Measurements from ENCODE around the gene FCSK. TPM values are rescaled to one million over a fixed set of nuclear protein-coding genes. Genes with fewer than 3 reads are reported as not detected.

Gene FCSK
- total and polyA plus RNA-seq, 10 of the 15 experiments (the other 5 are each of a cell fraction or from before 2014, with no cell fraction given), result 0.60 to 17.6 (median 7.4) TPM

- TF ChIP-seq CUX1 (IDR thresholded peaks at IDR 0.05; ENCODE audit: insufficient replicate concordance, low read depth, low read length), result no peak
- no peak for TF ChIP-seq STAT3 (IDR thresholded peaks at IDR 0.05; ENCODE audit: low read depth, low read length)
- TF ChIP-seq IRF3 (IDR thresholded peaks at IDR 0.05), result no peak
- no peak for TF ChIP-seq MTA3 (IDR thresholded peaks at IDR 0.05; ENCODE audit: borderline replicate concordance, low read length)
- no peak for TF ChIP-seq HDAC2 (IDR thresholded peaks at IDR 0.05)
- TF ChIP-seq NFIC (IDR thresholded peaks at IDR 0.05; ENCODE audit: low read depth, low read length), result no peak
- TF ChIP-seq ZBTB11 (CRISPR knock-in tag; IDR thresholded peaks at IDR 0.05), result no peak
- TF ChIP-seq SREBF1 (IDR thresholded peaks at IDR 0.05; ENCODE audit: low read length), result no peak
- no peak for TF ChIP-seq NR2C1 (IDR thresholded peaks at IDR 0.05)
- peak; percentile 55; the same call in 1 of the 2 replicates for TF ChIP-seq SPI1 (IDR thresholded peaks at IDR 0.05; ENCODE audit: borderline replicate concordance, insufficient read depth, low read depth, low read length)
- TF ChIP-seq NRF1 (conservative IDR thresholded peaks at IDR 0.05; ENCODE audit: low read depth, low read length), result no peak
- TF ChIP-seq YY1 (IDR thresholded peaks at IDR 0.05; ENCODE audit: low read depth, low read length), result no peak
- TF ChIP-seq YBX1 (IDR thresholded peaks at IDR 0.05), result no peak
- TF ChIP-seq ESRRA (IDR thresholded peaks at IDR 0.05; ENCODE audit: low read length), result no peak
- no peak for TF ChIP-seq MTA2 (IDR thresholded peaks at IDR 0.05; ENCODE audit: low read depth)
- TF ChIP-seq ZNF622 (IDR thresholded peaks at IDR 0.05), result no peak
- no peak for TF ChIP-seq SMARCA5 (IDR thresholded peaks at IDR 0.05)
- TF ChIP-seq EGR1 (IDR thresholded peaks at IDR 0.05; ENCODE audit: borderline replicate concordance in 1 of 2, low read depth in 2 of 2, low read length in 2 of 2), result no peak
- no peak for TF ChIP-seq POU2F2 (IDR thresholded peaks at IDR 0.05; ENCODE audit: borderline replicate concordance, low read depth, low read length)
- TF ChIP-seq MYC (IDR thresholded peaks at IDR 0.05; ENCODE audit: insufficient read depth, insufficient read length, insufficient replicate concordance, low read length, severe bottlenecking), result no peak
- TF ChIP-seq IKZF1 (conservative IDR thresholded peaks at IDR 0.05), result peak; percentile 43; the same call in 1 of the 2 replicates
Measured at GRCh38 chr16:70483426-70483825, 29.0 kb downstream of the FCSK start (continued).
